ENCODE measurements around the gene SMYD3. TPM values are rescaled to one million over a fixed set of nuclear protein-coding genes. Genes with fewer than 3 reads are reported as not detected.
A peak's percentile ranks its signal among the peaks of the same experiment; 100 is the strongest.

Gene SMYD3
- total RNA-seq, 4 donors from 2014 or later = 8.4 to 25.7 (median 14.4) TPM

DNA sequence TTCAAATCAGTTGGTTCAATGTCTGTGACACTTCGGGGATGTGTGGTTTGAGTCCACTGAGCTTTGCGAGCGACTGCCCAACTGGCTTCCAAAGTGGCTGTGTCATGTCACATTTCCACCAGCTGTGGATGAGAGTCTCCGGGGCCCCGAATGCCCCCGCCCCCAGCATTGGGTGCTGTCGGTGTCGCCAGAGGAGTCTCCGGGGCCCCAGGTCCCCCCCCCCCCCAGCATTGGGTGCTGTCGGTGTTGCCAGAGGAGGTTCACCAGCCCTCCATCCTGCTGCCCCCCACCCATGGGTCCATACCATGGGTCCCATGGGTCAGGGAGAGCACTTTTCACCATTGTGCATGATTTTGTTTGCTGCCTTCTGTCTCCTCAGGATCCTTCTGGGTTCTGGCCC is 9.0 kb upstream of the SMYD3 start:
- DNase-seq (ENCODE audit: low spot score in 2 of 2) = peak in 1 of 2 donors; percentile 9

GRCh38 chr1:246515390-246516005 is 8.4 kb upstream of the SMYD3 start:
- peak in 1 of 2 donors; percentile 5 for DNase-seq (ENCODE audit: low spot score in 2 of 2)
- TF ChIP-seq, protein P1, sequence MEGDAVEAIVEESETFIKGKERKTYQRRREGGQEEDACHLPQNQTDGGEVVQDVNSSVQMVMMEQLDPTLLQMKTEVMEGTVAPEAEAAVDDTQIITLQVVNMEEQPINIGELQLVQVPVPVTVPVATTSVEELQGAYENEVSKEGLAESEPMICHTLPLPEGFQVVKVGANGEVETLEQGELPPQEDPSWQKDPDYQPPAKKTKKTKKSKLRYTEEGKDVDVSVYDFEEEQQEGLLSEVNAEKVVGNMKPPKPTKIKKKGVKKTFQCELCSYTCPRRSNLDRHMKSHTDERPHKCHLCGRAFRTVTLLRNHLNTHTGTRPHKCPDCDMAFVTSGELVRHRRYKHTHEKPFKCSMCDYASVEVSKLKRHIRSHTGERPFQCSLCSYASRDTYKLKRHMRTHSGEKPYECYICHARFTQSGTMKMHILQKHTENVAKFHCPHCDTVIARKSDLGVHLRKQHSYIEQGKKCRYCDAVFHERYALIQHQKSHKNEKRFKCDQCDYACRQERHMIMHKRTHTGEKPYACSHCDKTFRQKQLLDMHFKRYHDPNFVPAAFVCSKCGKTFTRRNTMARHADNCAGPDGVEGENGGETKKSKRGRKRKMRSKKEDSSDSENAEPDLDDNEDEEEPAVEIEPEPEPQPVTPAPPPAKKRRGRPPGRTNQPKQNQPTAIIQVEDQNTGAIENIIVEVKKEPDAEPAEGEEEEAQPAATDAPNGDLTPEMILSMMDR (IDR thresholded peaks at IDR 0.05) = no peak
- no peak for TF ChIP-seq POLR2A (IDR thresholded peaks at IDR 0.05)
- WGBS, 2 donors = 71 to 80% methylated on average over 3 of the region's 3 CpGs
- intact Hi-C loops (cut with DNase I; ENCODE audit: low total_unique reads) = no loop called here
- no peak overlapping the region for H3K4me3 ChIP-seq (ENCODE audit: low read depth, poor library complexity, severe bottlenecking)

More for the DNA sequence above, 9.0 kb upstream of the SMYD3 start:
- TF ChIP-seq, protein P1 (IDR thresholded peaks at IDR 0.05) = no peak
- no peak for TF ChIP-seq POLR2A (IDR thresholded peaks at IDR 0.05)
- intact Hi-C loops (cut with DNase I; ENCODE audit: low total_unique reads) = no loop called here
- no peak overlapping the region for H3K4me3 ChIP-seq (ENCODE audit: low read depth, poor library complexity, severe bottlenecking)
- 87 to 90% methylated on average over 8 to 10 of the region's 10 CpGs for WGBS, 2 donors

DNA sequence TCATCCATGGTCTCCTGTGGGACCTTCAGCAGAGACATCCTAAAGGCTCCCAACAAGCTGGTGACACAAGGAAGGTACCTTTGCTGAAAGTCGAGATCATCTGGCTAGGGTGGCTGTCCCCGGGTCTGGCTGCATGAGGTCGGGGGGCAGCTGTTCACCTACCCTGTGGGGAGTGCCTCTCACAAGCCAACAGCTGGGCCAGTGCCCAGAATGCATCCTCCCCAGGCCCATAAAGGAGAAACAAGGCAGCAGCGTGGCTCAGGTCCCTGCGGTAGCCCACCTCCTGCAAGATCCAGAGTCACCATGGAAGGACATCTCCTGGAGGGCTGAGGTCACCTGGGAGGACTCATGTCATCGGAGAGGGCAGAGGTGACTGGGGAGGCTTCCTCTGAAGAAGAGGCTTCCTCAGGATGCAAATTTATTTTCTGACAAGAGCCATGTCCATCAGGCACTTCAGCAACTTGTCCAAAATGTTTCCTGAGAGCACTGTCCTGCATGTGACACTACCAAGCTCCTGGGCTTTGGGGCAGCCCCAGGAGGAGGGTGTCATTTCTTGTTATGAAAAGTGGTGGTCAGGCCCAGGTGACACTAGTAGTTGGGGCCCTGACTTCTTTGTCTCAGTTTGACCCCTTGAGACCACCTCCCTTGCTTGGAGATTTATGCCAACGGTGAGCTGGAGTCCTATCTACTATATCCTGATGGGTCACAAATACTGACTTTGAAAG is 6.7 kb upstream of the SMYD3 start:
- TF ChIP-seq, protein P1 (IDR thresholded peaks at IDR 0.05) = no peak
- no peak for TF ChIP-seq POLR2A (IDR thresholded peaks at IDR 0.05)
- DNase-seq (ENCODE audit: low spot score in 2 of 2) = peak in 1 of 2 donors; percentile 68
- 95% methylated on average over 5 to 7 of the region's 7 CpGs for WGBS, 2 donors
- no peak overlapping the region for H3K4me3 ChIP-seq (ENCODE audit: low read depth, poor library complexity, severe bottlenecking)
- intact Hi-C loops (cut with DNase I; ENCODE audit: low total_unique reads) = no loop called here

- 95 to 100% methylated on average over 2 to 5 of the region's 5 CpGs for WGBS, 2 donors
These were observed 6.0 kb upstream of the SMYD3 start for GRCh38 chr1:246513041-246513440.

GRCh38 chr1:246512635-246513034 is 5.6 kb upstream of the SMYD3 start:
- peak in 1 of 2 donors; percentile 52 for DNase-seq (ENCODE audit: low spot score in 2 of 2)
- TF ChIP-seq, protein P1 (IDR thresholded peaks at IDR 0.05) = no peak
- TF ChIP-seq POLR2A (IDR thresholded peaks at IDR 0.05) = no peak
- 90 to 94% methylated on average over 7 to 10 of the region's 10 CpGs for WGBS, 2 donors
- intact Hi-C loops (cut with DNase I; ENCODE audit: low total_unique reads) = no loop called here
- no peak overlapping the region for H3K4me3 ChIP-seq (ENCODE audit: low read depth, poor library complexity, severe bottlenecking)

More at GRCh38 chr1:246513041-246513440, 6.0 kb upstream of the SMYD3 start:
- TF ChIP-seq, protein P1 (IDR thresholded peaks at IDR 0.05) = no peak
- TF ChIP-seq POLR2A (IDR thresholded peaks at IDR 0.05) = no peak
- intact Hi-C loops (cut with DNase I; ENCODE audit: low total_unique reads) = no loop called here
- peak in 1 of 2 donors; percentile 70 for DNase-seq (ENCODE audit: low spot score in 2 of 2)
- H3K4me3 ChIP-seq (ENCODE audit: low read depth, poor library complexity, severe bottlenecking) = no peak overlapping the region
